A549 treated with Hydrocortisone at 1 μM for 4 hours (cell line): Measurements from ENCODE around the gene CHTF18. TPM values are rescaled to one million over a fixed set of nuclear protein-coding genes. Genes with fewer than 3 reads are reported as not detected.

ENCODE experiments used
- total RNA-seq: library from RNA; stranded (reverse); fragments of 200-300 nt; extraction: Qiagen RNA extraction; gene quantifications from 5 replicates; pipeline ENCODE4 v1.2.3, GENCODE V29; 2022

CHTF18 gene
- total RNA-seq: 16.6 to 25.7 TPM (median 24.4 TPM) in 5 replicates

DNA sequence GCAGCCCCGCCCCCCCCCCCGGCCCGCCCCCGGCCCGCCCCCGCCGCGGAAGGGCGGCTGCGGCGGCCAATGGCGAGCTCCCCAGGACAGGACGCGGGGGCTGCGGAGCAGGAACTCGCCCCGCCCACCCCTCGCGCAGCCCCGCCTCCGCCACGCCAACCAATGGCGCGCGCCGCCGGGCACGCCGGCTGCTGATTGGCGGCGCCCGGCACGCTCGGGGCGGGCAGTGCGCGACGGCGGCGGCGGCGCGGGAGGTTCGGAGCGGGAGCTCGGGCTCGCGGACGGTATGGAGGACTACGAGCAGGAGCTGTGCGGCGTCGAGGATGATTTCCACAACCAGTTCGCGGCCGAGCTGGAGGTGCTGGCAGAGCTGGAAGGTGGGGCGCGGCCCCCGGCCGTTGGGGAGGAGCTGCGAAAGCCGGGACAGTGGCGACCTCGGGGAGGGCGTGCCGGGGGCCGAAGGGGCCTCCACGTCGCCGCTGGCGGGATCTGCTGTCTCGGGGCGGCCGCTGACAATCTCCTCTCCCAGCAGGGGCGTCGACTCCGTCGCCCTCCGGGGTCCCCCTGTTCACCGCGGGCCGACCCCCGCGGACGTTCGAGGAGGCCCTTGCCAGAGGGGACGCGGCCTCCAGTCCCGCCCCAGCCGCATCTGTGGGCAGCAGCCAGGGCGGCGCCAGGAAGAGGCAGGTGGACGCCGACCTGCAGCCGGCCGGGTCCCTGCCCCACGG, at the start of gene CHTF18:
Gene CHTF18, plus strand, starts transcription at position 222 of the 728 bp plus-strand sequence. Its CDS starts 65 bp downstream, at position 287.

GRCh38 chr16:740764-741505, 47.5 kb upstream of the CHTF18 start, which contains the start of gene CIAO3:
CIAO3 (minus strand) TSS chr16:740997; CDS start chr16:740985, 12 bp downstream.

GRCh38 chr16:760545-761343, 27.7 kb upstream of the CHTF18 start, which contains the start of gene MSLN:
MSLN (plus strand) TSS chr16:760734; CDS start chr16:762681, 1,947 bp downstream.

GRCh38 chr16:787978-788398, 432 bp upstream of the CHTF18 start, which contains the start of gene RPUSD1:
RPUSD1 (minus strand) TSS chr16:788381; CDS start chr16:787737, 644 bp downstream.

DNA sequence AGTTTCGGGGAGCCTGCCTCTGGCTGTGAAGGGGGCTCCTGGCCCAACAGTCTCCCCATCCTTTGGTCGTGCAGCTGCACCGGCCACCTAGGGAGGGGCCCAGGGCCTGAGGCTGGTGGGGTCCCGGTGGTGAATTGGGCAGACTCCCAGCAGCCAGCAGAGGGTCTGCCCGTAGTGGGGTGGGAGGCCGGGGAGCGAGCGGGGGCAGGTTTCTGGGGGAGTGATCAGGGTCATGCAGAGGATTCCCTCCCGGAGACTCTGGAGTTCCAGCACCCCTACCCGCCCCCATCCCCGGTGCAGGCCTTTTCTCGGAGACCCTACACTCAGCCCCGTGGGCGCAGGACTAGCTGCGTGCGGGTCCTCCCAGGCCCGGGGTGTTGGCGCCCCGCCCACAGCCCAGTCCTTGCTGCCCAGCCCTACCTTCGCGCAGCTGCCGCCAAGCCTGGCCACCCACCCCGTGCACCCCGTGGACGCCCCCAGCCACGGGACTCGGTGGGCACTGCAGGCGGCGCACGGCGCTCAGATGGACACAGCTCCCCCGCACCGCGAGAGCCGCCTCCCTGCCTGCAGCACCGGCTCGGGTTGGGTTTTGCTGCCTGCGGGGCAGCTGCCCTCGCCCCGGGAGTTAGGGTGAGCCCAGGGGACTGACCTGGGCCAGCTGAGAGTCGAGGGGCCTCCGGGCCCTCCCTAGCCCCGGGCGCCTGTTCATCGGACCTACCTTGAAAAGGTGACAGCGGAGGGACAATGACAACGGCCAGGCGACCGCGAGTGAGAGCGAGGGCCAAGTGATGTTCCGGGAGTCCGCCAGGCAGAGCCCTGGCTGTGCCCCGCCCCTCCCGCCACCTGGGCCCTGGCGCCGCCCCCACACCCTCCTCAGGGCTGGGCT, 11.8 kb downstream of the CHTF18 start, which contains the start of gene GNG13:
Gene GNG13, minus strand, starts transcription at position 787 of the 886 bp plus-strand sequence. CDS start 1,657 bp downstream, outside the sequence.

Other genes starting within 250 kb of the CHTF18 start
- gene PRR35, start 228.2 kb upstream of the CHTF18 start, total RNA-seq: 0.14 to 0.22 TPM (median 0.16 TPM) in 5 replicates
- gene NHLRC4, start 221.6 kb upstream of the CHTF18 start, total RNA-seq: 0.17 to 0.32 TPM (median 0.23 TPM) in 5 replicates
- 30.4 to 41.6 TPM (median 38.8 TPM) in 5 replicates for gene PIGQ, start 218.7 kb upstream of the CHTF18 start, total RNA-seq
- gene RAB40C, start 198.6 kb upstream of the CHTF18 start, total RNA-seq: 14.8 to 19.3 TPM (median 17.6 TPM) in 5 replicates
- 0.10 to 0.23 TPM (median 0.18 TPM) in 5 replicates for gene WFIKKN1, start 157.6 kb upstream of the CHTF18 start, total RNA-seq
- 63.7 to 140 TPM (median 135 TPM) in 5 replicates for gene METTL26, start 152.3 kb upstream of the CHTF18 start, total RNA-seq
- 18.5 to 43.3 TPM (median 40.9 TPM) in 5 replicates for gene MCRIP2, start 146.8 kb upstream of the CHTF18 start, total RNA-seq
- gene WDR90, start 139.3 kb upstream of the CHTF18 start, total RNA-seq: 18.5 to 27.3 TPM (median 24.3 TPM) in 5 replicates
- gene RHOT2, start 120.5 kb upstream of the CHTF18 start, total RNA-seq: 70.8 to 97.1 TPM (median 87.4 TPM) in 5 replicates
- gene RHBDL1, start 112.9 kb upstream of the CHTF18 start, total RNA-seq: 0.63 to 1.6 TPM (median 1.1 TPM) in 5 replicates
- gene STUB1, start 108.2 kb upstream of the CHTF18 start, total RNA-seq: 79.2 to 127 TPM (median 122 TPM) in 5 replicates
- gene JMJD8, start 104.3 kb upstream of the CHTF18 start, total RNA-seq: 73.2 to 80.1 TPM (median 77.6 TPM) in 5 replicates
- 5.3 to 6.9 TPM (median 6.1 TPM) in 5 replicates for gene WDR24, start 98.2 kb upstream of the CHTF18 start, total RNA-seq
- gene FBXL16, start 82.8 kb upstream of the CHTF18 start, total RNA-seq: 11.9 to 16.3 TPM (median 12.7 TPM) in 5 replicates
- 58.6 to 221 TPM (median 196 TPM) in 5 replicates for gene METRN, start 73.5 kb upstream of the CHTF18 start, total RNA-seq
- 23.4 to 64.7 TPM (median 56.5 TPM) in 5 replicates for gene ANTKMT, start 67.5 kb upstream of the CHTF18 start, total RNA-seq
- gene CCDC78, start 62.2 kb upstream of the CHTF18 start, total RNA-seq: 5.0 to 6.3 TPM (median 5.8 TPM) in 5 replicates
- 16.0 to 19.2 TPM (median 18.8 TPM) in 5 replicates for gene HAGHL, start 61.5 kb upstream of the CHTF18 start, total RNA-seq
- gene CIAO3, start 47.6 kb upstream of the CHTF18 start, total RNA-seq: 25.8 to 31.1 TPM (median 27.7 TPM) in 5 replicates
- gene MSLN, start 27.9 kb upstream of the CHTF18 start, total RNA-seq: 2.5 to 4.0 TPM (median 3.1 TPM) in 5 replicates
- gene RPUSD1, start 239 bp upstream of the CHTF18 start, total RNA-seq: 36.3 to 54.3 TPM (median 50.8 TPM) in 5 replicates
- 0.14 TPM in 1 of 5 replicates, not detected in the others for gene GNG13, start 12.1 kb downstream of the CHTF18 start, total RNA-seq
- gene LMF1, start 182.4 kb downstream of the CHTF18 start, total RNA-seq: 8.4 to 14.3 TPM (median 9.5 TPM) in 5 replicates
- gene SOX8, start 193.2 kb downstream of the CHTF18 start, total RNA-seq: 2.1 to 3.0 TPM (median 2.7 TPM) in 5 replicates